HEK293 (cell line): ENCODE results near the gene NT5M.

Experiments
- ATF2 ChIP-seq: fragments of 450-650 bp; formaldehyde crosslinking; IDR thresholded peaks from 2 replicates; pipeline ENCODE4 v1.5.1; 2016; ENCODE audit warnings: missing biosample characterization, missing genetic modification characterization, low read depth
- CTCF ChIP-seq: fragments of 450-650 bp; formaldehyde crosslinking; IDR thresholded peaks from 2 replicates; pipeline ENCODE4 v1.5.1; 2016; ENCODE audit warnings: missing biosample characterization, missing genetic modification characterization
- REST ChIP-seq: fragments of 450-650 bp; formaldehyde crosslinking; IDR thresholded peaks from 2 replicates; pipeline ENCODE4 v1.5.1; 2016; ENCODE audit warnings: missing biosample characterization, missing genetic modification characterization
- SP2 ChIP-seq: fragments of 450-650 bp; formaldehyde crosslinking; IDR thresholded peaks from 2 replicates; pipeline ENCODE4 v1.5.1; 2016; ENCODE audit warnings: missing biosample characterization, missing genetic modification characterization
- ZNF274 ChIP-seq, 2 experiments: fragments of 200-500 bp in 1 of 2; fragments of 450-650 bp in 1 of 2; sonication (Bioruptor generic) in 1 of 2; formaldehyde crosslinking in 1 of 2; IDR thresholded peaks; 2 replicates each; pipeline versions ENCODE4 v1.5.1 to v1.6.1; 2014 to 2016; ENCODE audit warnings: borderline replicate concordance in 1 of 2, inconsistent platforms in 1 of 2, low read length in 1 of 2, missing biosample characterization in 1 of 2, missing genetic modification characterization in 1 of 2
- ZNF280D ChIP-seq: fragments of 450-650 bp; formaldehyde crosslinking; IDR thresholded peaks from 2 replicates; pipeline ENCODE4 v1.5.1; 2016; ENCODE audit warnings: missing biosample characterization, missing genetic modification characterization
- ZNF398 ChIP-seq: fragments of 450-650 bp; formaldehyde crosslinking; IDR thresholded peaks from 2 replicates; pipeline ENCODE4 v1.5.1; 2017; ENCODE audit warnings: missing biosample characterization, missing genetic modification characterization
- ZNF660 ChIP-seq: fragments of 450-650 bp; IDR thresholded peaks from 2 replicates; pipeline ENCODE4 v1.5.1; 2018; ENCODE audit warnings: missing biosample characterization, mild to moderate bottlenecking, missing genetic modification characterization
- ZNF777 ChIP-seq: fragments of 450-650 bp; formaldehyde crosslinking; IDR thresholded peaks from 2 replicates; pipeline ENCODE4 v1.5.1; 2017; ENCODE audit warnings: missing biosample characterization, missing genetic modification characterization, borderline replicate concordance
- ZNF791 ChIP-seq: fragments of 450-650 bp; formaldehyde crosslinking; IDR thresholded peaks from 2 replicates; pipeline ENCODE4 v1.5.1; 2016; ENCODE audit warnings: missing biosample characterization, missing genetic modification characterization

- no peak for TF ChIP-seq REST (tag by site-specific recombination)
- TF ChIP-seq ZNF791 (tag by site-specific recombination): no peak
- no peak for TF ChIP-seq ZNF280D (tag by site-specific recombination)
- no peak for TF ChIP-seq CTCF
- TF ChIP-seq SP2 (tag by site-specific recombination): no peak
- TF ChIP-seq ZNF274 (IDR thresholded peaks at IDR 0.05; ENCODE audit: low read length): no peak
- TF ChIP-seq ZNF274 (tag by site-specific recombination; IDR thresholded peaks at IDR 0.05; ENCODE audit: borderline replicate concordance): no peak
- TF ChIP-seq ATF2: no peak
- TF ChIP-seq ZNF660 (tag by site-specific recombination): no peak
- no peak for TF ChIP-seq ZNF777
- no peak for TF ChIP-seq ZNF398 (tag by site-specific recombination)
These were observed 83.1 kb downstream of the NT5M start for GRCh38 chr17:17386094-17386800.
